Stimulated activated CD4-positive, alpha-beta T cell treated with anti-CD3 and anti-CD28 coated beads, Interleukin-12 subunit alpha, Interleukin-12 subunit beta, amount 100 ng/mL, for 4 hours (primary cell): Measurements from ENCODE around the gene RSRC2.
"Not testable (repeated sequence)": the region's sequence is repeated elsewhere in the genome, so short reads cannot be mapped to it uniquely, and the experiment has no call there.

ENCODE experiments used
- DNase-seq: peaks from one replicate; pipeline ENCODE4 v3.0.0-alpha.2; 2020

The RSRC2 gene

GRCh38 chr12:122484385-122484784 is 42.4 kb downstream of the RSRC2 start:
- DNase-seq, result not testable (repeated sequence)

GRCh38 chr12:122483969-122484368 is 42.8 kb downstream of the RSRC2 start:
- DNase-seq, result no peak

GRCh38 chr12:122481861-122482260 is 44.9 kb downstream of the RSRC2 start:
- no peak for DNase-seq

GRCh38 chr12:122480753-122481152 is 46.0 kb downstream of the RSRC2 start:
- no peak for DNase-seq

GRCh38 chr12:122474324-122474716 is 52.4 kb downstream of the RSRC2 start:
- no peak for DNase-seq

- DNase-seq, result peak; percentile 31
These were observed 53.0 kb downstream of the RSRC2 start for GRCh38 chr12:122473543-122474323.

GRCh38 chr12:122471324-122472226 is 55.2 kb downstream of the RSRC2 start:
- no peak for DNase-seq

GRCh38 chr12:122470576-122470975 is 56.2 kb downstream of the RSRC2 start:
- DNase-seq, result not testable (repeated sequence)

- DNase-seq, result not testable (repeated sequence)
These were observed 56.9 kb downstream of the RSRC2 start for GRCh38 chr12:122469856-122470255.

GRCh38 chr12:122467983-122468382 is 58.8 kb downstream of the RSRC2 start:
- no peak for DNase-seq

GRCh38 chr12:122464317-122465042 is 62.3 kb downstream of the RSRC2 start:
- DNase-seq, result not testable (repeated sequence)

GRCh38 chr12:122460641-122461040 is 66.1 kb downstream of the RSRC2 start:
- no peak for DNase-seq

GRCh38 chr12:122460061-122460460 is 66.7 kb downstream of the RSRC2 start:
- no peak for DNase-seq

GRCh38 chr12:122459211-122459610 is 67.5 kb downstream of the RSRC2 start:
- no peak for DNase-seq

GRCh38 chr12:122458105-122459035 is 68.4 kb downstream of the RSRC2 start:
- DNase-seq, result no peak

GRCh38 chr12:122457627-122458026 is 69.1 kb downstream of the RSRC2 start:
- no peak for DNase-seq

GRCh38 chr12:122454739-122455138 is 72.0 kb downstream of the RSRC2 start:
- DNase-seq, result no peak

GRCh38 chr12:122454250-122454721 is 72.5 kb downstream of the RSRC2 start:
- no peak for DNase-seq
